Ovary (tissue), 9 donors: ENCODE results near the gene APEH. TPM values are rescaled to one million over a fixed set of nuclear protein-coding genes. Genes with fewer than 3 reads are reported as not detected.

Experiments used
- DNase-seq, 5 donors: peaks; one replicate each; pipeline ENCODE4 v3.0.0-alpha.2; 2019 to 2020
- H3K27ac ChIP-seq, 2 donors: fragments of 200-600 bp; one replicate each; pipeline versions ENCODE4 v1.5.1 to v1.8.0; 2019 to 2022
- H3K27me3 ChIP-seq: fragments of 200-600 bp; one replicate; pipeline ENCODE4 v1.8.0; 2022
- H3K36me3 ChIP-seq: fragments of 200-600 bp; sonication (generic); one replicate; pipeline ENCODE4 v1.5.1; 2019
- H3K4me1 ChIP-seq: one replicate; pipeline ENCODE4 v1.8.1; 2013; ENCODE audit warnings: mild to moderate bottlenecking, moderate library complexity; ENCODE audit not compliant: insufficient read depth
- H3K4me3 ChIP-seq: fragments of 200-600 bp; sonication (generic); one replicate; pipeline ENCODE4 v1.5.1; 2017
- H3K9me3 ChIP-seq, 2 donors: fragments of 200-600 bp in 1 of 2; sonication (generic) in 1 of 2; one replicate each; pipeline versions ENCODE4 v1.5.1 to v1.8.1; 2013 to 2019; ENCODE audit warnings: mild to moderate bottlenecking in 1 of 2, moderate library complexity in 1 of 2
- EP300 ChIP-seq: sonication (generic); formaldehyde crosslinking; IDR thresholded peaks from one replicate; pipeline ENCODE4 v1.6.1; 2017; ENCODE audit warnings: antibody characterized with exemption
- POLR2A ChIP-seq: fragments of 450-650 bp; IDR thresholded peaks from one replicate; pipeline ENCODE4 v1.6.1; 2017; ENCODE audit warnings: antibody characterized with exemption, mild to moderate bottlenecking, moderate library complexity
- WGBS, 3 donors: extraction: QIAGEN DNeasy Blood & Tissue Kit in 1 of 3; methylation state at CpG; one replicate each; pipeline versions ENCODE4 v1.1.5 to v1.1.7; 2013 to 2017; 5-methylcytosine and 5-hydroxymethylcytosine counted together
- intact Hi-C, 4 donors: fragments of 100-400 bp; cut with DNase I; formaldehyde crosslinking; loops; one replicate each; pipeline versions ENCODE4 v1.11.0 to v1.15.1; 2022 to 2023
- polyA plus RNA-seq, 2 donors: library from polyadenylated mRNA; stranded (reverse); fragments of 200-250 nt in 1 of 2; fragments of 350-450 nt in 1 of 2; fragmentation: Illumina TruSeq in 1 of 2; extraction: RNeasy Lipid Tissue Mini Kit (QIAGEN cat#74804) in 1 of 2; gene quantifications; one replicate each; pipeline ENCODE4 v1.2.3, GENCODE V29; 2013 to 2014
- total RNA-seq, 7 donors: library from RNA; depleted of rRNA in 2 of 7; stranded (reverse); fragments of >200 nt in 2 of 7; fragmentation: NEBNext Ultra II Directional in 3 of 7; extraction: Animal tissue kit (Norgen Biotek cat#: 25700) in 3 of 7; gene quantifications; one replicate each; pipeline versions ENCODE4 v1.1.0 to v1.2.4, GENCODE V29; 2016 to 2023
- TF ChIP-seq, protein P1 (sequence below), 3 donors: fragments of 450-650 bp in 2 of 3; fragments of 200-600 bp in 1 of 3; IDR thresholded peaks; one replicate each; pipeline versions ENCODE4 v1.5.1 to v1.8.0; 2016 to 2022; ENCODE audit warnings: antibody characterized with exemption in 3 of 3, mild to moderate bottlenecking in 1 of 3
- donor health status: DM: no; HTN: no; CAD: no; lungs with moderate emphysema.
- donor health status: DM: no; HTN: no; CAD: no.
- donor health status: Bipolar disorder and iron deficiency.
- donor health status: DM: yes; HTN: yes; CAD: no.
- donor health status: DM: no; HTN: no; CAD: no.
- donor health status: DM: yes; HTN: yes; CAD: no.

Gene APEH
- total and polyA plus RNA-seq, 9 donors = 33.7 to 90.9 (median 60.6) TPM

DNA sequence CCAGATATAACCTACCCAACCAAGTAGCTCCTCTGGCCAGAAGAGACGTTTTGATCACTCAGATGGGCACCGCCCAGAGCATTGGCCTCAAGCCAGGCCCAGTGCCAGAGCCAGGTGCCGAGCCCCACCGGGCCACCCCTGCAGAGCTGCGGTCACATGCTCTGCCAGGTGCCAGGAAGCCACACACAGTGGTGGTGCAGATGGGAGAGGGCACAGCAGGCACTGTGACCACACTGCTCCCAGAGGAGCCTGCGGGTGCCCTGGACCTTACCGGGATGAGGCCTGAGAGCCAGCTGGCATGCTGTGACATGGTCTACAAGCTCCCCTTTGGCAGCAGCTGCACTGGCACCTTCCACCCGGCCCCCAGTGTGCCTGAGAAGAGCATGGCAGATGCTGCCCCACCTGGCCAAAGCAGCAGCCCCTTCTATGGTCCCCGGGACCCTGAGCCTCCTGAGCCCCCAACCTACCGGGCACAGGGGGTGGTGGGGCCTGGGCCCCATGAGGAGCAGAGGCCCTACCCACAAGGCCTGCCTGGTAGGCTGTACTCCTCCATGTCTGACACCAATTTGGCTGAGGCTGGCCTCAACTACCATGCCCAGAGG is 19.1 kb upstream of the APEH start:
- intact Hi-C loops = no loop called here
- H3K27me3 ChIP-seq = no peaks in the 10 kb centered on the region

DNA sequence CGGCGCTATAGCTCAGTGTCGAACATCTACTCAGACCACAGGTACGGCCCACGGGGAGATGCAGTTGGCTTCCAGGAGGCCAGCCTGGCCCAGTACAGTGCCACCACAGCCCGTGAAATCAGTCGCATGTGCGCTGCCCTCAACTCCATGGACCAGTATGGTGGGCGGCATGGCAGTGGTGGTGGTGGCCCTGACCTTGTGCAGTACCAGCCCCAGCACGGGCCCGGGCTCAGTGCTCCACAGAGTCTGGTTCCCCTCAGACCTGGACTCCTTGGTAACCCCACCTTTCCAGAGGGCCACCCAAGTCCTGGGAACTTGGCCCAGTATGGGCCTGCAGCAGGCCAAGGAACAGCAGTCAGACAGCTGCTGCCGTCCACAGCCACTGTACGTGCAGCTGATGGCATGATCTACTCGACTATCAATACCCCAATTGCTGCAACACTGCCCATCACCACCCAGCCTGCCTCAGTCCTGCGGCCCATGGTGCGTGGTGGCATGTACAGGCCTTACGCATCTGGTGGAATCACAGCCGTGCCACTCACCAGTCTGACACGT is 18.3 kb upstream of the APEH start:
- DNase-seq = no peak
- no peaks in the 10 kb centered on the region for H3K9me3 ChIP-seq
- H3K4me1 ChIP-seq = no peaks in the 10 kb centered on the region
- no peaks in the 10 kb centered on the region for H3K36me3 ChIP-seq
- no peak overlapping the region for H3K27ac ChIP-seq
- intact Hi-C loops = no loop called here
- H3K4me3 ChIP-seq = no peak overlapping the region
- TF ChIP-seq EP300 = no peak
- TF ChIP-seq, protein P1, sequence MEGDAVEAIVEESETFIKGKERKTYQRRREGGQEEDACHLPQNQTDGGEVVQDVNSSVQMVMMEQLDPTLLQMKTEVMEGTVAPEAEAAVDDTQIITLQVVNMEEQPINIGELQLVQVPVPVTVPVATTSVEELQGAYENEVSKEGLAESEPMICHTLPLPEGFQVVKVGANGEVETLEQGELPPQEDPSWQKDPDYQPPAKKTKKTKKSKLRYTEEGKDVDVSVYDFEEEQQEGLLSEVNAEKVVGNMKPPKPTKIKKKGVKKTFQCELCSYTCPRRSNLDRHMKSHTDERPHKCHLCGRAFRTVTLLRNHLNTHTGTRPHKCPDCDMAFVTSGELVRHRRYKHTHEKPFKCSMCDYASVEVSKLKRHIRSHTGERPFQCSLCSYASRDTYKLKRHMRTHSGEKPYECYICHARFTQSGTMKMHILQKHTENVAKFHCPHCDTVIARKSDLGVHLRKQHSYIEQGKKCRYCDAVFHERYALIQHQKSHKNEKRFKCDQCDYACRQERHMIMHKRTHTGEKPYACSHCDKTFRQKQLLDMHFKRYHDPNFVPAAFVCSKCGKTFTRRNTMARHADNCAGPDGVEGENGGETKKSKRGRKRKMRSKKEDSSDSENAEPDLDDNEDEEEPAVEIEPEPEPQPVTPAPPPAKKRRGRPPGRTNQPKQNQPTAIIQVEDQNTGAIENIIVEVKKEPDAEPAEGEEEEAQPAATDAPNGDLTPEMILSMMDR (IDR thresholded peaks at IDR 0.05) = no peak
- TF ChIP-seq POLR2A = no peak
- no peaks in the 10 kb centered on the region for H3K27me3 ChIP-seq
- 93 to 96% (median 94%) methylated on average over 19 of the region's 19 CpGs for WGBS, 3 donors

More for the DNA sequence above, 19.1 kb upstream of the APEH start:
- WGBS, 3 donors = 78 to 85% (median 81%) methylated on average over 9 to 10 of the region's 10 CpGs
- Histone ChIP-seq H3K9me3 (no peaks in the 10 kb centered on the region), H3K36me3 (no peaks in the 10 kb centered on the region), H3K4me1 (no peaks in the 10 kb centered on the region), H3K4me3 (no peak overlapping the region), H3K27ac (no peak overlapping the region)
- no peak for DNase-seq
- no peak for TF ChIP-seq POLR2A
- TF ChIP-seq, protein P1 (IDR thresholded peaks at IDR 0.05) = no peak
- TF ChIP-seq EP300 = no peak

DNA sequence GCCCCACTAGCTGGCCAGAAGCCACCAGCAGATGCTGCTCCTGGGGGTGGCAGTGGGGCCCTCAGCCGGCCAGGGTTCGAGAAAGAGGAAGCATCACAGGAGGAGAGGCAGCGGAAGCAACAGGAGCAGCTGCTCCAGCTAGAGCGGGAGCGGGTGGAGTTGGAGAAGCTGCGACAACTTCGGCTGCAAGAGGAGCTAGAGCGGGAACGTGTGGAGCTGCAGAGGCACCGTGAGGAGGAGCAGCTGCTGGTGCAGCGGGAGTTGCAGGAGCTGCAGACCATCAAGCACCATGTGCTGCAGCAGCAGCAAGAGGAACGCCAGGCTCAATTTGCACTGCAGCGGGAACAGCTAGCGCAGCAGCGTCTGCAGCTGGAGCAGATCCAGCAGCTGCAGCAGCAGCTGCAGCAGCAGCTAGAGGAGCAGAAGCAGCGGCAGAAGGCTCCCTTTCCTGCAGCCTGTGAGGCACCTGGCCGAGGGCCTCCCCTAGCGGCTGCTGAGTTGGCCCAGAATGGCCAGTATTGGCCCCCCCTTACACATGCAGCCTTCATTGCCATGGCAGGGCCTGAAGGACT is 17.5 kb upstream of the APEH start:
- 40 to 45% (median 42%) methylated on average over 16 to 18 of the region's 18 CpGs for WGBS, 3 donors
- intact Hi-C loops = no loop called here
- H3K9me3 ChIP-seq = no peaks in the 10 kb centered on the region
- DNase-seq = no peak
- no peaks in the 10 kb centered on the region for H3K36me3 ChIP-seq
- TF ChIP-seq, protein P1 (IDR thresholded peaks at IDR 0.05) = no peak
- TF ChIP-seq POLR2A = no peak
- no peak for TF ChIP-seq EP300
- no peak overlapping the region for H3K4me3 ChIP-seq
- H3K4me1 ChIP-seq = no peaks in the 10 kb centered on the region
- no peak overlapping the region for H3K27ac ChIP-seq
- H3K27me3 ChIP-seq = no peaks in the 10 kb centered on the region

DNA sequence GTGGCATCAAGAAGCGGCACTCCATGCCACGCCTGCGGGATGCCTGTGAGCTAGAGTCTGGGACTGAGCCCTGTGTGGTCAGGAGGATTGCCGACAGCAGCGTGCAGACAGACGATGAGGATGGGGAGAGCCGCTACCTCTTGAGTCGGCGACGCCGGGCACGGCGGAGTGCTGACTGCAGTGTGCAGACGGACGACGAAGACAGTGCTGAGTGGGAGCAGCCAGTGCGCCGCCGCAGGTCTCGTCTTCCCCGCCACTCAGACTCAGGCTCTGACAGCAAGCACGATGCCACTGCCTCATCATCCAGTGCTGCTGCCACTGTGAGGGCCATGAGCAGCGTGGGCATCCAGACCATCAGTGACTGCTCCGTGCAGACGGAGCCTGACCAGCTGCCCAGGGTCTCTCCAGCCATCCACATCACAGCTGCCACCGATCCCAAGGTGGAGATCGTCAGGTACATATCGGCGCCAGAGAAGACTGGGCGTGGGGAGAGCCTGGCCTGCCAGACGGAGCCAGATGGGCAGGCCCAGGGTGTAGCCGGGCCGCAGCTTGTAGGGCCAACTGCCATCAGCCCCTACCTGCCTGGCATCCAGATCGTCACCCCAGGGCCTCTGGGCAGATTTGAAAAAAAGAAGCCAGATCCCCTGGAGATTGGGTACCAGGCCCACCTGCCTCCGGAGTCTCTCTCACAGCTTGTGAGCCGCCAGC is 16.8 kb upstream of the APEH start:
- Histone ChIP-seq H3K36me3 (no peaks in the 10 kb centered on the region), H3K27me3 (no peaks in the 10 kb centered on the region), H3K27ac (no peak overlapping the region), H3K4me1 (no peaks in the 10 kb centered on the region), H3K4me3 (no peak overlapping the region), H3K9me3 (no peaks in the 10 kb centered on the region)
- intact Hi-C loops = no loop called here
- TF ChIP-seq POLR2A = no peak
- TF ChIP-seq, protein P1 (IDR thresholded peaks at IDR 0.05) = no peak
- TF ChIP-seq EP300 = no peak
- DNase-seq = no peak
- WGBS, 3 donors = 88 to 92% (median 92%) methylated on average over 36 of the region's 36 CpGs
